ENCODE measurements around the gene DIP2A. TPM values are rescaled to one million over a fixed set of nuclear protein-coding genes. Genes with fewer than 3 reads are reported as not detected.

DIP2A gene
- total and polyA plus RNA-seq, 4 donors = 5.3 to 61.5 (median 28.0) TPM

GRCh38 chr21:46452710-46453109 lies 6.0 kb upstream of the DIP2A start:
- Histone ChIP-seq H3K4me3 (ENCODE audit: low read length in 2 of 2) (no peak overlapping the region), H3K9me3 (ENCODE audit: control insufficient read depth, low read length) (no peaks in the 10 kb centered on the region), H3K4me1 (ENCODE audit: control insufficient read depth in 1 of 2, insufficient read depth in 2 of 2, low read length in 2 of 2) (peaks cover 0 to 7% of the 10 kb centered on the region in 2 donors), H3K27ac (ENCODE audit: low read depth in 1 of 2, low read length in 2 of 2) (no peak overlapping the region), H3K36me3 (ENCODE audit: control insufficient read depth in 1 of 2, insufficient read depth in 2 of 2, low read length in 1 of 2) (no peaks in the 10 kb centered on the region), H3K27me3 (ENCODE audit: control insufficient read depth in 1 of 2, insufficient read depth in 2 of 2, low read length in 1 of 2) (no peaks in the 10 kb centered on the region)
- 97 to 98% methylated on average over 5 of the region's 5 CpGs for WGBS, 2 donors
- intact Hi-C loops (cut with DNase I) = no loop called here
- DNase-seq = no peak
- no peak for ATAC-seq (ENCODE audit: low FRiP score)

- H3K4me3 ChIP-seq (ENCODE audit: low read length in 2 of 2) = no peak overlapping the region
- H3K9me3 ChIP-seq (ENCODE audit: control insufficient read depth, low read length) = no peaks in the 10 kb centered on the region
- H3K36me3 ChIP-seq (ENCODE audit: control insufficient read depth in 1 of 2, insufficient read depth in 2 of 2, low read length in 1 of 2) = no peaks in the 10 kb centered on the region
- ATAC-seq (ENCODE audit: low FRiP score) (no peak), DNase-seq (no peak)
- peaks cover 0 to 7% of the 10 kb centered on the region in 2 donors for H3K4me1 ChIP-seq (ENCODE audit: control insufficient read depth in 1 of 2, insufficient read depth in 2 of 2, low read length in 2 of 2)
- H3K27me3 ChIP-seq (ENCODE audit: control insufficient read depth in 1 of 2, insufficient read depth in 2 of 2, low read length in 1 of 2) = no peaks in the 10 kb centered on the region
- intact Hi-C loops (cut with DNase I) = no loop called here
- H3K27ac ChIP-seq (ENCODE audit: low read depth in 1 of 2, low read length in 2 of 2) = no peak overlapping the region
- 10 to 16% methylated on average over 3 of the region's 3 CpGs for WGBS, 2 donors
These were observed 4.5 kb upstream of the DIP2A start for GRCh38 chr21:46454142-46454541.

- Histone ChIP-seq H3K4me3 (ENCODE audit: low read length in 2 of 2) (no peak overlapping the region), H3K9me3 (ENCODE audit: control insufficient read depth, low read length) (no peaks in the 10 kb centered on the region), H3K4me1 (ENCODE audit: control insufficient read depth in 1 of 2, insufficient read depth in 2 of 2, low read length in 2 of 2) (peaks cover 0 to 7% of the 10 kb centered on the region in 2 donors), H3K27ac (ENCODE audit: low read depth in 1 of 2, low read length in 2 of 2) (no peak overlapping the region), H3K27me3 (ENCODE audit: control insufficient read depth in 1 of 2, insufficient read depth in 2 of 2, low read length in 1 of 2) (no peaks in the 10 kb centered on the region), H3K36me3 (ENCODE audit: control insufficient read depth in 1 of 2, insufficient read depth in 2 of 2, low read length in 1 of 2) (no peaks in the 10 kb centered on the region)
- intact Hi-C loops (cut with DNase I) = no loop called here
- 47% methylated on average over 4 of the region's 4 CpGs for WGBS, 2 donors
- no peak for DNase-seq
- ATAC-seq (ENCODE audit: low FRiP score) = no peak
These were observed 3.9 kb upstream of the DIP2A start for GRCh38 chr21:46454634-46455390.

GRCh38 chr21:46455575-46456385 lies 2.9 kb upstream of the DIP2A start:
- 47 to 49% methylated on average over 10 of the region's 10 CpGs for WGBS, 2 donors
- H3K36me3 ChIP-seq (ENCODE audit: control insufficient read depth in 1 of 2, insufficient read depth in 2 of 2, low read length in 1 of 2) = no peaks in the 10 kb centered on the region
- no peaks in the 10 kb centered on the region for H3K27me3 ChIP-seq (ENCODE audit: control insufficient read depth in 1 of 2, insufficient read depth in 2 of 2, low read length in 1 of 2)
- no peak overlapping the region for H3K27ac ChIP-seq (ENCODE audit: low read depth in 1 of 2, low read length in 2 of 2)
- H3K4me3 ChIP-seq (ENCODE audit: low read length in 2 of 2) = no peak overlapping the region
- ATAC-seq (ENCODE audit: low FRiP score) (no peak), DNase-seq (no peak)
- no peaks in the 10 kb centered on the region for H3K9me3 ChIP-seq (ENCODE audit: control insufficient read depth, low read length)
- intact Hi-C loops (cut with DNase I) = no loop called here
- H3K4me1 ChIP-seq (ENCODE audit: control insufficient read depth in 1 of 2, insufficient read depth in 2 of 2, low read length in 2 of 2) = peaks cover 0 to 7% of the 10 kb centered on the region in 2 donors

GRCh38 chr21:46456750-46457149 lies 1.9 kb upstream of the DIP2A start:
- ATAC-seq (ENCODE audit: low FRiP score) = no peak
- Histone ChIP-seq H3K4me3 (ENCODE audit: low read length in 2 of 2) (no peak overlapping the region), H3K27ac (ENCODE audit: low read depth in 1 of 2, low read length in 2 of 2) (no peak overlapping the region), H3K4me1 (ENCODE audit: control insufficient read depth in 1 of 2, insufficient read depth in 2 of 2, low read length in 2 of 2) (peaks cover 0 to 7% of the 10 kb centered on the region in 2 donors), H3K36me3 (ENCODE audit: control insufficient read depth in 1 of 2, insufficient read depth in 2 of 2, low read length in 1 of 2) (no peaks in the 10 kb centered on the region), H3K27me3 (ENCODE audit: control insufficient read depth in 1 of 2, insufficient read depth in 2 of 2, low read length in 1 of 2) (no peaks in the 10 kb centered on the region), H3K9me3 (ENCODE audit: control insufficient read depth, low read length) (no peaks in the 10 kb centered on the region)
- intact Hi-C loops (cut with DNase I) = no loop called here
- DNase-seq = no peak
- 94 to 95% methylated on average over 4 of the region's 4 CpGs for WGBS, 2 donors

GRCh38 chr21:46457801-46458314 lies 833 bp upstream of the DIP2A start:
- H3K27ac ChIP-seq (ENCODE audit: low read depth in 1 of 2, low read length in 2 of 2) = peak overlapping the region in 1 of 2 donors; percentile 14
- no peaks in the 10 kb centered on the region for H3K36me3 ChIP-seq (ENCODE audit: control insufficient read depth in 1 of 2, insufficient read depth in 2 of 2, low read length in 1 of 2)
- DNase-seq (peak; percentile 70 to 84), ATAC-seq (ENCODE audit: low FRiP score) (no peak)
- WGBS, 2 donors = 0% methylated on average over 30 of the region's 30 CpGs
- H3K4me3 ChIP-seq (ENCODE audit: low read length in 2 of 2) = peak overlapping the region; percentile 21 to 49
- H3K27me3 ChIP-seq (ENCODE audit: control insufficient read depth in 1 of 2, insufficient read depth in 2 of 2, low read length in 1 of 2) = no peaks in the 10 kb centered on the region
- H3K4me1 ChIP-seq (ENCODE audit: control insufficient read depth in 1 of 2, insufficient read depth in 2 of 2, low read length in 2 of 2) = peaks cover 0 to 9% of the 10 kb centered on the region in 2 donors
- intact Hi-C loops (cut with DNase I) = no loop called here
- no peaks in the 10 kb centered on the region for H3K9me3 ChIP-seq (ENCODE audit: control insufficient read depth, low read length)

- Histone ChIP-seq H3K4me3 (ENCODE audit: low read length in 2 of 2) (peak overlapping the region; percentile 64 to 76), H3K27me3 (ENCODE audit: control insufficient read depth in 1 of 2, insufficient read depth in 2 of 2, low read length in 1 of 2) (no peaks in the 10 kb centered on the region), H3K27ac (ENCODE audit: low read depth in 1 of 2, low read length in 2 of 2) (no peak overlapping the region), H3K4me1 (ENCODE audit: control insufficient read depth in 1 of 2, insufficient read depth in 2 of 2, low read length in 2 of 2) (peaks cover 0 to 9% of the 10 kb centered on the region in 2 donors), H3K36me3 (ENCODE audit: control insufficient read depth in 1 of 2, insufficient read depth in 2 of 2, low read length in 1 of 2) (no peaks in the 10 kb centered on the region), H3K9me3 (ENCODE audit: control insufficient read depth, low read length) (no peaks in the 10 kb centered on the region)
- ATAC-seq (ENCODE audit: low FRiP score) (no peak), DNase-seq (no peak)
- intact Hi-C loops (cut with DNase I) = no loop called here
- WGBS, 2 donors = 0 to 1% methylated on average over 17 to 36 of the region's 36 CpGs
These were observed 299 bp downstream of the DIP2A start for GRCh38 chr21:46459024-46459355.

- WGBS, 2 donors = 2% methylated on average over 17 to 41 of the region's 41 CpGs
- Histone ChIP-seq H3K27me3 (ENCODE audit: control insufficient read depth in 1 of 2, insufficient read depth in 2 of 2, low read length in 1 of 2) (no peaks in the 10 kb centered on the region), H3K4me1 (ENCODE audit: control insufficient read depth in 1 of 2, insufficient read depth in 2 of 2, low read length in 2 of 2) (peaks cover 0 to 5% of the 10 kb centered on the region in 2 donors), H3K9me3 (ENCODE audit: control insufficient read depth, low read length) (no peaks in the 10 kb centered on the region), H3K27ac (ENCODE audit: low read depth in 1 of 2, low read length in 2 of 2) (no peak overlapping the region), H3K36me3 (ENCODE audit: control insufficient read depth in 1 of 2, insufficient read depth in 2 of 2, low read length in 1 of 2) (no peaks in the 10 kb centered on the region), H3K4me3 (ENCODE audit: low read length in 2 of 2) (peak overlapping the region; percentile 64 to 76)
- DNase-seq (peak; percentile 74 to 81), ATAC-seq (ENCODE audit: low FRiP score) (no peak)
- intact Hi-C loops (cut with DNase I) = no loop called here
These were observed 843 bp downstream of the DIP2A start for GRCh38 chr21:46459356-46460112.

Measured in aorta (tissue), 5 donors.